ENCODE data around the gene UNKL.

UNKL gene

DNA sequence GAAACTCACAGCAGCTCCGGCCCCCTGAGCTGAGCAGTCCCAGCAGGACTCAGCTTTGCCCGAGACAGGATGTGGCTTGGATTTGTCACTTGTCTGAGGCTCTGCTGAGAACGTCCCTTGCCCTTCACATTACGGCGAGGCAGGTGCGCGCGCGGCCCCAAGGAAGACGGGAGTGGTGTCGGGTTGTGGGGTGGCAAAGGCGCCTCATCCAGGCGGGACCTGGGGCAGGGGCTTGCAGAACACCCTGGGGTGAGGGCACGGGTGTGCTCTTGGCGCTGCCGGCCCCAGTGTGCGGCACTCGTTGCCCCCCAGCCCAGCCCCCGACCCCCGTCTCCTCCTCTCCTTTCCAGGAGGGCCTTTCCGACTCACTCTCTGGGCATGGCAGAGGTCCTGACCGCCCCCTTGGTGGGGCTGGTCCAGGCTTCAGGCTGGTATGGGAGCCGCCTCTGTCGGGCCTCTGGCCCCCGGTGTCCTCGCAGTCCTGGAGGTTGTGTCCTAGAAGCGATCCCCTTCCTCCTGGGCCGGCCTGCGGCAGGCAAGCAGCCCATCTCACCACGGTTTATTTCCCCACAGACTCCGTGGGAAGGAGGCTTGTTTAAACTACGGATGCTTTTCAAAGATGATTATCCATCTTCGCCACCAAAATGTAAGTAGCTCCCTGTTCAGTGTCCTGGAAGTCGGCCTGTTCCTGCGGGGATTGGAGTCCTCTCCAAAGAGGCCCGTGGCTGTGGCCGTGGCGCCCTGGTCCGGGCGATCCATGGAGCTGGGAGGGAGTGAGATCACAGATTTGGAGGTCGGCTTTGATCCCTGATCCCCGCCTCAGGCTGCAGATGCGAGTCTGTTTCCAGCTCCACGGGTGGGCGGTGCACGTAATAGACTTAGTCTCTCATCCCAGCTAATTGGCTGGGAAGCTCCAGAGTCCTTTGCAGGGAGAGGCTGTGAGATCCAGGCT, 99.1 kb downstream of the UNKL start:
- no peak for TF ChIP-seq CTCF (IDR thresholded peaks at IDR 0.05; ENCODE audit: control insufficient read depth, extremely low read depth, insufficient read depth)
- H3K4me3 ChIP-seq (ENCODE audit: low read depth, low read length): no peak overlapping the region
- DNase-seq (ENCODE audit: low read depth): no peak

DNA sequence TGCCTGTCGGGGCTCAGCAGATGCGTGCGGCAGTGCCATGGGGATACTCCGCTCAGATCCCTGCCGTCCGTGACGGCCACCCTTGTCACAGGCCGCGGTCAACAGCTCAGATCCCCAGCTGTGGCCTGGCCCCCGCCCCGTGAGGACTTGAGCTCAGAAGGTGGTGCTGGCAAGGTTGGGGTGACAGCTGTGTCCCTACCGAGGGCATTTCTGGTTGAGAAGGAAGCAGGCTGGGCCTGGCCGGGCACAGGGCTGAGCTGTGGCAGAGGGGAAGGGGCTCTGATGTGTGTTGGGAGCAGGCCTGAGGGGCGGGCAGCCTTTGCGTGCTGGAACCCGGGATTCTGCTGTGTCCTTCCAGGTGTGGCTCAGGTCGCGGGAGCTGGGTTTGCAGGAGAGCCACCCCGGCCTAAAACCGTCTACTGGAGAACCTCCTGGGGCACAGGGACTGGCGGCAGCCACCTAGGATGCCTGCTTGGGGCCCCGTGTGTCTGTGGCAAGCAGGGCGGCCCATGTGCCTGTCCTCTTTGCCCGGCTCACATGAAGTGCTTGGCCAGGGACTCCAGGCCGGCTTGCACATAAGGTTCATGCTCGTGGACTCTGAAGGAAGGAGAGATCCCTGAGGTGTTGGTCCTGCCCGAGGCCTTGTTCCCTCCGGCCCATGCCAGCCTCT, 100.0 kb downstream of the UNKL start:
- no peak for TF ChIP-seq CTCF (IDR thresholded peaks at IDR 0.05; ENCODE audit: control insufficient read depth, extremely low read depth, insufficient read depth)
- no peak overlapping the region for H3K4me3 ChIP-seq (ENCODE audit: low read depth, low read length)
- no peak for DNase-seq (ENCODE audit: low read depth)

- H3K4me3 ChIP-seq (ENCODE audit: low read depth, low read length): no peak overlapping the region
- DNase-seq (ENCODE audit: low read depth): no peak
- no peak for TF ChIP-seq CTCF (IDR thresholded peaks at IDR 0.05; ENCODE audit: control insufficient read depth, extremely low read depth, insufficient read depth)
Observed at GRCh38 chr16:1313721-1314369, 100.7 kb downstream of the UNKL start.
